NCI-H2029 (cell line): Measurements from ENCODE around the gene KCNC4.

Source experiments
- DNase-seq: peaks from one replicate; lab custom pipeline; 2025; lab: John Stamatoyannopoulos, UW

The KCNC4 gene

DNA sequence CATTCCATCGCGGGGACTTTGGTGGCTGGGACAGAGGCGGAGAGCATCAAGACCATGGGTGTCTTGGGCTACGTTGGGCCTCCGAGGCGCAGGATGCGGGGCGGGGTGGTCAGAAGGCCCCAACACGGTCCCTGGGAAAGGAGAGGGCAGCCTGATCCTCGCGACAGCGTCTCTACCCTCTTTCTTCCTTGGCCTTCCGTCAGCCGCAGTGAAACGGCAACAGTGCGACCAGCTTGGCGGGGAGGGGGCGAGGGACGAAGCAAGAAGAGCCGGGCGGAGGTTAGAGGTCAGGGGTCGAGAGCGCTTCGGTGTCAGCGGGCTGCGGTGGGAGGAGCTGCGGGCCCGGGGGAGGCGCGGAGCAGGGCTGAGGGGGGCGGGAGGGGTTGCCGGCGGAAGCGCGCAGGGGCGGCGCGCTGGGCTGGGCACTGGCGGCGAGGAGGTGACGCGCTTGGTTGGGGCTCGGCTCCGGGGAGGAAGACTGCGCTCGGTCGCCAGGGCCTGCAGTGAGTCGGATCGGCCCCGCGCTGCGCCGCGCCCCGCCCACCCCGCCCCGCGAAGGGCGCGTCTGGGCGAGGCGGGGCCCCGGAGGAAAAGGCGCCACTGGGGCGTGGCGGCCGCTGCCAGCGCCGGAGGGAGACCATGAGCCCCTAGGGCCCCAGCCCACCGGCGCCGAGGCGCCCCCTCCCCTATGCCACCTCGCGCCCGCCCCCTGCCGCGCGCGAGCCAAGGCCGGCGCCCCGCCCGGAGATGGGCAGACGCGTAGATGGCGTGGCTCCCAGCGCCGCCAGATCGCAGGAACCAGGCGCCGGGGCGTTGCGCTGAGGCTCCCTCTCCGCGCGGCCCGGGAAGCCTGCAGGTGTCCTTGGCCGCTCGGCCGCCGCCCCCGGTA is at the start of gene KCNC4:
Gene KCNC4 (plus strand): TSS at position 600 of the 889 bp plus-strand sequence. CDS start 1,186 bp downstream, outside the sequence.
- peak; percentile 68 for DNase-seq

DNA sequence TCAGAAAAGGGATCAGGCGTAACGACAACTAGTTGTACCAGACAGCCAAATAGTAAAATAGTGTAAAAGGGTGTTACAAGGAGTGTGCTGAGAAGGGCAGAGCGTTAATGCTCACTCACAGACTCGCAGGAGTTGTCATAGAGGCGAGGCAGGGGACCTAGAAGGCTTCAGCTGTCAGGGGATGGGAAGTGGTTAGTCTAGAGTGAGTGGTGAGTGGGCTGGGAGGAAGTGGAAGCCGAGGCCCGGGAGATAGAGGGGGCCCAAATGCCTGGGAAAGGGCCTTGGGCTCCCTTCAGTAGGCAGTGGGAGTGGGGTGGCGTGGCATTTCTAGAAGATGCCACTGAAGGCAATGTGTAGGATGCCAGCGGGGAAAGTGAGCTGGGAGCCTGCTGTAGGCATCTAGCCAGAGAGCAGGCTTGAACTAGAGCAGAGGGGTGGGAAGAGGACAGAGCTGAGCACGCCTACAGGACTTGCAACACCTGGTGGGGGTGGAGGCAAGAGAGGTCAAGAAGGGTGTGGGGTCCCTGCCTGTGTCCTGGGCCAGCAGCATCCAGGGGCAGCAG is 49.5 kb upstream of the KCNC4 start:
- DNase-seq = no peak

GRCh38 chr1:110161165-110161564 is 48.9 kb upstream of the KCNC4 start:
- no peak for DNase-seq

GRCh38 chr1:110161849-110162248 is 48.3 kb upstream of the KCNC4 start:
- no peak for DNase-seq

DNA sequence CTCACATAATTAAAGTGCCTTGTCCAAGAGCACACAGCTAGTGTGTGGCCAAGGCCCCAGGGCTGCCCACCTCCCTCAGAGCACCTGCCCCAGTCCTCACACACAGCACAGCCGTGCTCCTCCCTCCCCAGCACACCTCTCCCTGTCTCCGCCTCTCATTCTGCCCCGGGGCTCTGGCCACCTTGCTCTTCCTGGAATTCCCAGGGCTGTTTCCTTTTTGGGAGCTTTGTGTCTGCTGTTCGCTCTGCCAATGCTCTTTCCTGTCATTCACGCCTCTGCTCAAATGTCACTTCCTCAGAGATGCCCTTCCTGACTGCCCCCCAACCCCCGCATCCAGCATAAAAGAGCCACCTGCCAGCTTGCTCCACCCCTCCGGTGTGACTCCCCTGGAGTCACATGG is 46.5 kb upstream of the KCNC4 start:
- peak; percentile 56 for DNase-seq

GRCh38 chr1:110164725-110165350 is 45.3 kb upstream of the KCNC4 start:
- DNase-seq = no peak

GRCh38 chr1:110165761-110166231 is 44.3 kb upstream of the KCNC4 start:
- no peak for DNase-seq

GRCh38 chr1:110166861-110167260 is 43.3 kb upstream of the KCNC4 start:
- DNase-seq = no peak

DNA sequence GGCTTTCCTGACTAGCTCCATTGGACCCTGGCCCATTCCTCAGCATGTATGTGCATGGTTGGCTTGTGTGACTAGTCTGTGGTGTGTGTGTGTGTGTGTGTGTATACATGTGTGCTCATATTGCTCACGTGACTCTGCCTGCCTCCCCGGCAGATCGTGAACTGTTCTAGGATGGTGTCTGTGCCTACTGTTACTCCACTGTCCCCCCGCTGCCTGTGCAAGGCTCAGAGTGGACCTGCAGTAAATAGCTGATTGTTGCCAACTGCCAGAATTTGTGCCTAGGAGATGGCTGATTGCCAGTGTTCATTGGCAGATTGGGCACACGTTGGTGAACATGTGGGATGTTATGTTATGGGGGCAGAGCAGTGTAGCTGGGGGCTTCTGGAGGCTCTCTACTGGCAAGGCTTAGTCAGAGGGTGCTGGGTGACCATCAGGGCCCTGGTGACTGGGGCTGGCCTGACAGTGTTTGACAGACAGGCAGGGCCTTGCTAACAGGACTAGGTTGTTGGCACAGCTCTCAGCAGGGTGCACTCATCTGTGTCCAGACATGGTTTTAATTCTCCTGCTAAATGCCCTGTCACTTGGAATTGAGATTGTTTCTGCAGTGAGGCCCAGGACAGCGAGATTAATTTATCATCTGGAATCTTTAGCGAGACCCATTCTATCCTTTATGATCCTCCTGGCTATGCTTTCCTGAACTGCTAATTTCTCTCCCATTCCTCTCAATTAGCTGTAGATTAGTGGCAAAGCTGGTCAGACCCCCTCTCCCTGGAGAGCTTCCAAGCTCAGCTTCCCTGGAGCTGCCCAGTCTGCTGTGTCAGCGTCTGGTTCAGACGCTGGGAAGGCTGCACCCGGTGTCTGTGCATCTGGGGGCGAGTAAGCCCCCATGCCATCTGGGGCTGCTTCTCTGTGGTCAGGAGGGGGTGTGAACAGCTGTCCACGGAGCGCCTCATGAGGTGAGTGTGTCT is 39.1 kb upstream of the KCNC4 start:
- peak; percentile 24 for DNase-seq

DNA sequence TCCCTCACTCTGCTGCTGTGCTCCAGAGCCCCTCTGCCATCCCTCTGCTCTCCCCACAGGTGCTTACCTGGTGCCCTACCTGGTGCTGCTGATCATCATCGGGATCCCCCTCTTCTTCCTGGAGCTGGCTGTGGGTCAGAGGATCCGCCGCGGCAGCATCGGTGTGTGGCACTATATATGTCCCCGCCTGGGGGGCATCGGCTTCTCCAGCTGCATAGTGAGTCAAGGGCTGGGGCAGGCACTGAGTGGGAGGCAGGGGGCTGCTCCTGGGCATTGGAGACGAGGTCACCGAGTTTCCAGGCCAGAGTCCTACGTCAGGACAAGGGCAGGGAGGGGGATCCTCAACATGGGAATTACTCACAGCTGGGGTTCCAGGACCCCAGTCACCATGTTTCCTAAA is 38.1 kb upstream of the KCNC4 start:
- DNase-seq = no peak

DNA sequence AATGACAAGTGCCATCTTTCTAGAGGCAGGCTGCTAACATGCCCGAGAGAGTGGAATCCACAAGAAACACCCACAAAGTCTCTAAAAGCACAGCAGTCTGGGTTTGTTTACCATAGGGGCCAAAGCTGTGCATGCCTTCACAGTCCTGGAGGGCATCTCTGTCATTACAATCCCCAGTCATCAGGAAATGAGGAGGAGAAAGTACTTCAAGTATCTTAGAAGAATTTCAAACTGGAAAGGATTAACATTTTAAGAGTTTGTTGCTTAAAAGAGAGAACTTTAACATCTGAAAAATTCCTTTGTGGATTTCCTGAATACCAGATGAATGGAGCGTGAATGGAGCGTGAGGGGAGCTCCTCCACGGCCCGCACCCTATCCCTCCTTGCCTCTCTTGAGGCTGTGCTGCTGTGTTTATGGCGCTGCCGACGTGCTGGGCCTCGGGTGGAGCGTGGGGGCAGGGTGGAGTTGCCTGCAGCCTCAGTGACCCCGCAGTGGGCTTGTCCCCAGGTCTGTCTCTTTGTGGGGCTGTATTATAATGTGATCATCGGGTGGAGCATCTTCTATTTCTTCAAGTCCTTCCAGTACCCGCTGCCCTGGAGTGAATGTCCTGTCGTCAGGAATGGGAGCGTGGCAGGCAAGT is 36.5 kb upstream of the KCNC4 start:
- no peak for DNase-seq

GRCh38 chr1:110174961-110175360 is 35.2 kb upstream of the KCNC4 start:
- DNase-seq = no peak

DNA sequence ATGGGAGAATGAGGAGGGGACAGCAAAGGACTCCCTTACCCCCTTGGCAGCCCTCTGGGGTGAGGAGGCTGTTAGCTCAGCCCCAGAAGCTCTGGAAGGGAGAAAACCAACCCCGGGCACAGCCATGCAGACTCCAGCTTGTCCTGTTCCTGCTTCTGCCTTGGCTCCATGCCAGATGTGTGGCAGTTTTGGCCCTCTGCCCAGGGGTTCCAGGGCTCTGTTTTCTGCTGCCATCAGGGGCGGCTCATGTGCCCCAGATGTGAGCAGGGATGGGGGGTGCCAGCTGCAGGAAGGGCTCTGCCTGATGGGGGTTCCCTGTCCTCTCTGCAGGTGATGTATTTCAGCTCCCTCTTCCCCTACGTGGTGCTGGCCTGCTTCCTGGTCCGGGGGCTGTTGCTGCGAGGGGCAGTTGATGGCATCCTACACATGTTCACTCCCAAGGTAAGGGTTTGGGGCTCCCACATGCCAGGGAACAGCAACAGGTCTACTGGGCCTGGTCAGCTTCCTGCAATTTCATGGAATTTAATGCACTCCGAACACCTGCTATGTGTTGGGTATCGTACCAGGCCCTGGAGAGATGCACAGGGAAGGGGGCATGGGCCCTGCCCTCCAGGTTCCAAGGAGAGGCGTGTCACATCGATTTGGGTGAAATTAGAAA is 33.7 kb upstream of the KCNC4 start:
- peak; percentile 52 for DNase-seq

DNA sequence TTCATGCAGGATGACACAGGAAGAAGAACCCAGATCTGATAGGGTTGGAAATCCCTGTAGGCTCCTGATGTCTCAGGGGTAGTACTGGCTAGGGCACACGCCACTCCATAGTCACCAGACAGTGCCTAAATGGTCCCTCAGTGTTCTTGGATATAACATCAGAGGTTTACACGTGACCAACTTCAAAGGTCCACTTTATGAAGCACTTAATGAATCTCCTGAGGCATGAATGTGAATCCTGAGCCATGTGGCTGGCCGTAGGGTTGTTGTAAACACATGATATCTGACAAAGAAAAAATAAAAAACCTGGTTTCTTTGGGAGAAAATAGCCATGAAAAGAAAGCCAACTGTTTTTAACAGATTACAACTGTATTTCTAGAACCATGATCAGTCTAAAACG is 32.3 kb upstream of the KCNC4 start:
- no peak for DNase-seq

DNA sequence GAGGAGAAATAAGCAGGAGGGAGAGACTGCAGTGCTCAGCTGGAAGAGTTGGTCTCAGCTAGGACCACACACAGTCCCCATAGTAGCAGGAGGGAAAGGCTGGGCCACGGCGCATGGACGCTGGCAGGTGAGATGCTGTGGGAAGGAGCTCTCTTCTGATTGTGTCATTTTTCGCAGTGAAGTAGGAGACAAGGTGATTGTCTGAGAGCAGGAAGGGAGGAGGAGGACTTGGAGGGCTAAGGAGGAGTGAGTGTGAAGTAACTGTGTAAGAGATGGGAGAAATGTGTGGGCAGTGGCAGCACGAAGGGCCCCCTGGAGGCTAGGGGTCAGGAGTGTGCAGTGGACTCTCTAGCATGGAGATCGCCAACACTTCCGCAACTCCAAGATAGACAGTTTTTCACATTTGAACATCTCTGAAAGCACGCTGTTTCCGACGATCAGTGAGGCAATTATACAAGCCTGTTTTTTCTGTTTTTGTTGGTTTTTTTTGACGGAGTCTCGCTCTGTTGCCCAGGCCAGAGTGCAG is 26.4 kb upstream of the KCNC4 start:
- DNase-seq = no peak

DNA sequence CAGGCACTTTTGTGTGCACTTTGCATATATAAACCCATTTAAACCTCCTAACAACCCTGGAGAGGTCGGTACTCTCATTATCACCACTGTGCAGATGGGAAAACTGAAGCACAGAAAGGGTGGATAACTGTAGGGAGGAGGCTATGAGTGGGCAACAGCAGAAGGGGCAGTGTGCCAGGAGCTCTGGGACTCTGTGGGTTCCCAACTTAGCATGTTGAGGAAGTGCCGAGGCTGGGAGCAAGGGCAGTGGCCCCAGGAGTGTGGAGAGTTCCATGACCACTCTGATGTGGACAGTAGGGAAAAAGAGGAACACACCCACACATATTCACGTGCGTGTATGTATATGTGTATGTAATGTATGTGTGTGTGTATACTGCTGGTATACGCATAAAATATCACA is 25.7 kb upstream of the KCNC4 start:
- no peak for DNase-seq

DNA sequence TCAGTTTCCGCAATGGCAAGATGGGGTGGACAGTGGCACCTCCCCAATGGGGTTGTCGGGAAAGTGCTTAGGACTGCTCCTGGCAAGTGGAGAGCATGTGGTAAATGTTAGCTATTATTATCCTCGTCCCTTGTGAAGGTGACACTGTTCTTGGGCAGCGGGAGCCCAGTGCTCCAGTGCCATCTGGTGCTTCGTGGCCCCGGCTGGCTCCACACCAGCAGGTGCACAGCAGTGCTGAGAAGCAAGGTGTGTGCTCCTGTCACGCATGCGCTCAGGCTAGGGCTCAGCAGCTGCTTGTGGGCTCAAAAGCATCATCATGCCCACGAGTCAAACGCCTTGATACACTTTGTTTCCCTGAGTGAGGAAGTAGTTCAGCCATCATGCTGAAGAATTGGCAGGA is 24.9 kb upstream of the KCNC4 start:
- peak; percentile 66 for DNase-seq

GRCh38 chr1:110186558-110186957 is 23.6 kb upstream of the KCNC4 start:
- DNase-seq = peak; percentile 25

DNA sequence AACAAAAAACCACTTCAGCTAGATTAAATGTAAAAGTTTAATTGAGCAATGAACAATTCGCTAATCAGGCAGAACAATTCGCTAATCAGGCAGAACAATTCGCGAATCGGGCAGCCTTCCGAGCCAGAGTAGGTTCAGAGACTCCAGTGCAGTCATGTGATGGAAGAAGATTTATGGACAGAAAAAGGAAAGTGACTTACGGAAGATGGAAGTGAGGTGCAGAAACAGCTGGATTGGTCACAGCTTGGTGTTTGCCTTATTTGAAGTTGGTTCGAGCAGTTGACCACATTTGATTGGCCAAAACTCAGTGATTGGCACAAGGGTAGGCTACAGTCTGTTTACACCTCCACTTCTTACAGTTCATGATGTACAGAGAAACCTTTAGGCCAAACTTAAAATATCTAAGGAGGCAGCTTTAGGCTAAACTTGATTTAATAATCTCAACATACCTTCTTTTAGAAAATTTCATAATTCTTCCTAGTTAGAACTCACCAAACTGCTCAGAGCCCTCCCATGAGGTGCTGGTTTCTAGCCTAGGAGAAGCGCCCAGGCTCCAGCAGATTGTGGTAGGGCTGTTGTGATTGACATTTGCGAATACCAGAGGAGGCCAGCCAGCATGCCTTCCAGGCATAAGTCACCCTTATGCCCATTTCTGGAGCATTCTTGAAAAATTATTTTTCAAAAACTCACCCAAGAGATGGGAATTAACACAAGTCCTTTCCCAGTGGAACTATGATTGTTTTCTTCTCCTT is 22.8 kb upstream of the KCNC4 start:
- DNase-seq = no peak
